GM19463 (cell line): ENCODE results near the gene MTLN.
"Not testable (repeated sequence)": the region's sequence is repeated elsewhere in the genome, so short reads cannot be mapped to it uniquely, and the experiment has no call there.

Source experiments
- ATAC-seq: cut with Tn5 transposase; IDR thresholded peaks from one replicate; pipeline ENCODE4 v1.9.1; 2021; ENCODE audit warnings: mild to moderate bottlenecking, moderate library complexity; ENCODE audit not compliant: unreplicated experiment

MTLN gene

DNA sequence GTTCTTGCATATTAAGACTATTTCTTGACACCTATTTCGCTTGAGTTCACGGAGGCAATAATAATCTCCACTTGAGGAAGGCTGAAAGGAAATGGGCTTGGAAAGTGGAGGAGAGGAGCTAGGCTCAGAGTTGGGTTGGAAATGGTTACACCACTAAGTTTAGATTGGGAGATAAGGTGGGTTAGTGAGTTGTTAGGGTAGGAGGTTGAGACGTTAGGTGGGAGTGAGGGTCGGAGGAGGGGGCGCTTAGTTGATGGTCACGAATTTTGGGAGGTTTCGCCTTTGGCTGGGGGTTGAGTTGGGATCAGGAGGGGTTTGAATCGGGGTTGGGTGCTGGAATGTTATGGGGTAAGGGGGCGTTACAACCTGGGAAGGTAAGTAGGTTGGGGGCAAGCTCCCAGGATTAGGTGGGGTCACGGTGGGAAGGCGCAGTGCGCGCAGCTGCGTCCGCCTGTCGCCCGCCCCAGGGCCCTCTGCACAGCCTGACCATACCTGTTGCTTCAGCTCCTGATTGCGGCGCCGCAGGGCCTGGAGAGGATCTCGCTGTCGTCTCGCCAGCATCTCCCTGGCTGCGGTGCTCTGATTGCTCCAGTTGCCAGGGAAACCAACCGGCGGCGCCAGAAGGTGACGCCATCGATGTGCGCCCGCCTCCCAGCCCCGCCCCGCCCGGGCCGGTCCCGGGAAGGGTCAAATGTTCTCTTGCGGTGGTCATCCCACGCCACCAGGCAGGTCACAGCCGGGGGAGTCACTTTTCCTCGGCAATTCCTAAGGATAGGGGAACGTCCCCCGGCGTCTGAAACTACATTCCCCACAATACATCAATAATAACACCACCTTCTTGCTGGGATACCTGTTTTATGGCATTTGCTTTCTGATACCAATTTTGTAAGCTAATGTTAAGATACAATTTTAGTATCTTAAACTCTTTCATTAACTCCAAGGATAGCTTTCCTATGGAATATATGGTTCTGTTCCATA, 7.7 kb downstream of the MTLN start, which contains the start of gene NPHP1:
Gene NPHP1 (minus strand): TSS at position 606 of the 978 bp plus-strand sequence. CDS start 45 bp downstream, at position 561.
- ATAC-seq, result peak; percentile 99

- no peak for ATAC-seq
These were observed 14.3 kb downstream of the MTLN start for GRCh38 chr2:110198016-110198415.

- ATAC-seq, result no peak
These were observed 14.9 kb downstream of the MTLN start for GRCh38 chr2:110197452-110197851.

DNA sequence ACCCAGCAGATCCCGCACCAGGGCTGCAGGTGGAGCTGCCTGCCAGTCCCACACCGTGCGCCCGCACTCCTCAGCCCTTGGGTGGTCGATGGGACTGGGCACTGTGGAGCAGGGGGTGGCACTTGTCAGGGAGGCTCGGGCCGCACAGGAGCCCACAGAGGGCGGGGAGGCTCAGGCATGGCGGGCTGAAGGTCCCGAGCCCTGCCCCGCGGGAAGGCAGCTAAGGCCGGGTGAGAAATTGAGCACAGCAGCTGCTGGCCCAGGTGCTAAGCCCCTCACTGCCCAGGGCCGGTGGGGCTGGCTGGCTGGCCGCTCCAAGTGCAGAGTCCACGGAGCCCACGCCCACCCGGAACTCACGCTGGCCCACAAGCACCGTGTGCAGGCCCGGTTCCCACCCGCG, 22.2 kb downstream of the MTLN start:
- not testable (repeated sequence) for ATAC-seq

- ATAC-seq, result no peak
These were observed 29.9 kb downstream of the MTLN start for GRCh38 chr2:110182449-110182848.

DNA sequence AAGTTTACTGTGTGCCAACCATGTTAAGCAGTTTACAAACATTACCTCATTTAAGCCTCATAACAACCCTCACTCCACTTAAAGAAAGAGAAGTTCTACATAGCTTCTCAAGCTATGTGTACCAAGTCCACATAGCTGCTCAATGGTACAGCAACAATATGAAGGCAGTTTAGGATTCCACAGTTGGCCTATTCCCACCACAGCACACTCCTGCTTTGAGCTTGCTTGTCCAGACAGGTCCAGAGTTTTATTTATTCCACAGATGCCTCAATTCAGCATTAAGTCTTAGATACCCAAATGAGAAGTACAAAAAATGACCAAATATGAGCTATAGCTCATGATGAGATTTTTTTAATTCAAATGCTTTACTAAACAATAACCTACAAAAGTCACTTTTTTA, 32.3 kb downstream of the MTLN start:
- ATAC-seq, result no peak

- no peak for ATAC-seq
These were observed 38.8 kb downstream of the MTLN start for GRCh38 chr2:110173523-110173922.

DNA sequence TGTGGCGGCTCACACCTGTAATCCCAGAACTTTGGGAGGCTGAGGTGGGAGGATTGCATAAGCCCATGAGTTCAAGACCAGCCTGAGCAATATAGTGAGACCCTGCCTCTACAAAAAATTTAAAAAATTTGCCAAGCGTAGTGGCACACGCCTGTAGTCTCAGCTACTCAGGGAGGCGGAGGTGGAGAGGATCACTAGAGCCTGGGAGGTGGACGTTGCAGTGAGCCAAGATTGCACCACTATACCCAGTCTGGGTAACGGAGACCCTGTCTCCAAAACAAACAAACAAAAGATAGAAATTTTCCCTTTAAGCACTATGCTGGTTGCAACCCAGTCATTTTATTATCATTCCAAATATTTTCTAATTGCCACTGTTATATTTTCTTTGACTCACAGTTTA, 39.8 kb downstream of the MTLN start:
- ATAC-seq, result no peak

DNA sequence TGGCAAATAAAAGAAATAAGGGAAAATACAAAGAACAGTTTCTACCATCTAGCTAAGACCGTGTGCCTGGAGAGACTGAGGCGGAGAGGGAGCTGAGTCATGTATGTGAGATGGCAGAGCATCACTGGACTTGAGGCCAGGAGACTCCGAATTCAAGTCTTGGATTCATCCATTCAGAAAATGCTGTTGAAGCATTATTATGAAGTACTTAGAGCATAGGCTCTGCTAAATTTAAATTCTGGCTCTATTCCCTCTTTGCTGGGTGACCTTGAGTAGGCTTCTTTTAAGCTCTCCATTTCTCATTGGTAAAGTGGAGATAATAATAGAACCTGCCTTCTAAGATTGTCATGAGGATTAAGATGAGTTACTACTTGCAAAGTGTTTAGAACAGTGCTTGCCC, 42.2 kb downstream of the MTLN start:
- no peak for ATAC-seq

DNA sequence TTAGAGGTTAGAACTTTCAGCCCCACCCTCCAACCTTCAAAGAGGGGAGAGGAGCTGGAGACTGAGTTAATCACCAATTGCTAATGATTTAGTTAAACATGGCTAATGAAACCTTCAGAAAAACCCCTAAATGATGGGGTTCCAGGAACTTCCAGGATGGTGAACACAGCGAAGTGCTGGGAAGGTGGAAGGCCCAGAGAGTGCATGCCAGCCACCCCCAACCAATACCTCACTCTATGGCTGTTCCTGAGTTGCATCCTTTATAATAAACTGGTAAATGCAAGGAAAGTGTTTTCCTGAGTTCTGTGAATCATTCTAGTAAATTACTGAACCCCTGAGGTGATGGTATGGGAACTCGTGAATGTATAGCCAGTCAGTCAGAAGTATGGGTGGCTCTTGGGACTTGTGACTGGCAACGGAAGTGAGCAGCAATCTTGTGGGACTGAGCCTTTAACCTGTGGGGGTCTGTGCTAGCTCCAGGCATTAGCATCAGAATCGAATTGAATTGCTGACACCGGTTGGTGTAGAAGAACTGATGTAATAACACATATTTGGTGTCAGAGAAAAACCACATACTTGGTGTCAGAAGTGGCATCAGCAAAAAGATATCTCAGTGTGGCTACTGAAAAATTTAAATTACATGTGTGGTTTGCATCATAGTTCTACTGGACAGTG, 44.9 kb downstream of the MTLN start:
- ATAC-seq, result no peak

DNA sequence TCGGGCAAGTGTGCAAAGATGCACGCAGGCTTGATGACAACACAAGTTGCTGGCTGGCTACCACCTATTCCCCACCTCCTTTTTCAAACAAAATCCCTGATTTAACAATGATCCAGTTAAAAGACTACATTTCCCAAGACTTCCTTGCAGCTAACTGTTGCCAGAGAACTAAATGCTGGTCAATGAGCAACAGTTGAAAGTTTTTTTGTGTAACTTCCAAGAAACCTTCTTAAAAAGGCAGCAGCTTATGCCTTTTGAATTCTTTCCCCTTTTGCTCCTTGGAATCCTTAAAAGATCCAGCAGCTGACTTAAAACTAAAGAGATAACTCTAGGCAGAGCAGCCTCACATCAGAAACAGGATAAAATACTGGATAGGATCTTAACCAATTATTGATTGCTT, 46.1 kb downstream of the MTLN start:
- no peak for ATAC-seq
